HEK293 (cell line): ENCODE measurements around the gene ABCC3.

Experiments used
- BCL11A ChIP-seq: fragments of 450-650 bp; formaldehyde crosslinking; IDR thresholded peaks from 2 replicates; pipeline ENCODE4 v1.5.1; 2016; ENCODE audit warnings: low read depth, missing biosample characterization, missing genetic modification characterization
- EGR2 ChIP-seq: fragments of 450-650 bp; formaldehyde crosslinking; IDR thresholded peaks from 2 replicates; pipeline ENCODE4 v1.5.1; 2016; ENCODE audit warnings: low read depth, missing biosample characterization, missing genetic modification characterization
- KLF10 ChIP-seq: fragments of 450-650 bp; IDR thresholded peaks from 2 replicates; pipeline ENCODE4 v1.5.1; 2018; ENCODE audit warnings: missing biosample characterization, mild to moderate bottlenecking, missing genetic modification characterization
- OSR2 ChIP-seq: fragments of 450-650 bp; formaldehyde crosslinking; IDR thresholded peaks from 2 replicates; pipeline ENCODE4 v1.5.1; 2016; ENCODE audit warnings: missing biosample characterization, missing genetic modification characterization
- RBAK ChIP-seq: fragments of 450-650 bp; formaldehyde crosslinking; IDR thresholded peaks from 2 replicates; pipeline ENCODE4 v1.5.1; 2016; ENCODE audit warnings: missing biosample characterization, missing genetic modification characterization
- YY1 ChIP-seq: fragments of 450-650 bp; formaldehyde crosslinking; IDR thresholded peaks from 2 replicates; pipeline ENCODE4 v1.5.1; 2018; ENCODE audit warnings: missing biosample characterization, missing genetic modification characterization
- YY2 ChIP-seq: fragments of 450-650 bp; formaldehyde crosslinking; IDR thresholded peaks from 2 replicates; pipeline ENCODE4 v1.5.1; 2016; ENCODE audit warnings: missing biosample characterization, missing genetic modification characterization
- ZBTB10 ChIP-seq: fragments of 450-650 bp; formaldehyde crosslinking; IDR thresholded peaks from 2 replicates; pipeline ENCODE4 v1.5.1; 2016; ENCODE audit warnings: missing biosample characterization, missing genetic modification characterization
- ZBTB44 ChIP-seq: fragments of 450-650 bp; IDR thresholded peaks from 2 replicates; pipeline ENCODE4 v1.5.1; 2018; ENCODE audit warnings: missing biosample characterization, mild to moderate bottlenecking, missing genetic modification characterization
- ZBTB48 ChIP-seq: fragments of 450-650 bp; formaldehyde crosslinking; IDR thresholded peaks from 2 replicates; pipeline ENCODE4 v1.5.1; 2016; ENCODE audit warnings: missing biosample characterization, missing genetic modification characterization
- ZEB2 ChIP-seq: fragments of 450-650 bp; formaldehyde crosslinking; IDR thresholded peaks from 2 replicates; pipeline ENCODE4 v1.5.1; 2016; ENCODE audit warnings: missing biosample characterization, missing genetic modification characterization
- ZFP3 ChIP-seq: fragments of 450-650 bp; formaldehyde crosslinking; IDR thresholded peaks from 2 replicates; pipeline ENCODE4 v1.5.1; 2016; ENCODE audit warnings: low read depth, missing biosample characterization, missing genetic modification characterization
- ZNF112 ChIP-seq: fragments of 450-650 bp; formaldehyde crosslinking; IDR thresholded peaks from 2 replicates; pipeline ENCODE4 v1.5.0; 2017; ENCODE audit warnings: missing biosample characterization, missing genetic modification characterization
- ZNF114 ChIP-seq: fragments of 450-650 bp; formaldehyde crosslinking; IDR thresholded peaks from 2 replicates; pipeline ENCODE4 v1.5.0; 2017; ENCODE audit warnings: missing biosample characterization, missing genetic modification characterization
- ZNF146 ChIP-seq: fragments of 450-650 bp; formaldehyde crosslinking; IDR thresholded peaks from 2 replicates; pipeline ENCODE4 v1.5.1; 2016; ENCODE audit warnings: missing biosample characterization, missing genetic modification characterization
- ZNF2 ChIP-seq: fragments of 450-650 bp; formaldehyde crosslinking; IDR thresholded peaks from 2 replicates; pipeline ENCODE4 v1.5.1; 2016; ENCODE audit warnings: missing biosample characterization, missing genetic modification characterization
- ZNF221 ChIP-seq: fragments of 450-650 bp; formaldehyde crosslinking; IDR thresholded peaks from 2 replicates; pipeline ENCODE4 v1.5.1; 2017; ENCODE audit warnings: missing biosample characterization, missing genetic modification characterization, borderline replicate concordance
- ZNF274 ChIP-seq, 2 experiments: fragments of 200-500 bp in 1 of 2; fragments of 450-650 bp in 1 of 2; sonication (Bioruptor generic) in 1 of 2; formaldehyde crosslinking in 1 of 2; IDR thresholded peaks; 2 replicates each; pipeline versions ENCODE4 v1.5.1 to v1.6.1; 2014 to 2016; ENCODE audit warnings: borderline replicate concordance in 1 of 2, inconsistent platforms in 1 of 2, low read length in 1 of 2, missing biosample characterization in 1 of 2, missing genetic modification characterization in 1 of 2
- ZNF292 ChIP-seq: fragments of 450-650 bp; formaldehyde crosslinking; IDR thresholded peaks from 2 replicates; pipeline ENCODE4 v1.5.1; 2016; ENCODE audit warnings: low read depth, missing biosample characterization, missing genetic modification characterization, borderline replicate concordance
- ZNF335 ChIP-seq: fragments of 450-650 bp; formaldehyde crosslinking; conservative IDR thresholded peaks from 2 replicates; pipeline ENCODE4 v1.5.1; 2016; ENCODE audit warnings: missing biosample characterization, missing genetic modification characterization
- ZNF354C ChIP-seq: fragments of 450-650 bp; formaldehyde crosslinking; IDR thresholded peaks from 2 replicates; pipeline ENCODE4 v1.5.1; 2016; ENCODE audit warnings: missing biosample characterization, missing genetic modification characterization, low read depth, borderline replicate concordance
- ZNF449 ChIP-seq: fragments of 450-650 bp; formaldehyde crosslinking; IDR thresholded peaks from 2 replicates; pipeline ENCODE4 v1.5.1; 2017; ENCODE audit warnings: missing biosample characterization, mild to moderate bottlenecking, missing genetic modification characterization, moderate library complexity
- ZNF48 ChIP-seq: fragments of 450-650 bp; formaldehyde crosslinking; IDR thresholded peaks from 2 replicates; pipeline ENCODE4 v1.5.1; 2016; ENCODE audit warnings: missing biosample characterization, missing genetic modification characterization
- ZNF560 ChIP-seq: fragments of 450-650 bp; formaldehyde crosslinking; IDR thresholded peaks from 2 replicates; pipeline ENCODE4 v1.5.1; 2017; ENCODE audit warnings: missing biosample characterization, missing genetic modification characterization, borderline replicate concordance
- ZNF561 ChIP-seq: fragments of 450-650 bp; IDR thresholded peaks from 2 replicates; pipeline ENCODE4 v1.5.1; 2018; ENCODE audit warnings: missing biosample characterization, missing genetic modification characterization, borderline replicate concordance
- ZNF623 ChIP-seq: fragments of 450-650 bp; formaldehyde crosslinking; IDR thresholded peaks from 2 replicates; pipeline ENCODE4 v1.5.1; 2016; ENCODE audit warnings: missing biosample characterization, missing genetic modification characterization
- ZNF654 ChIP-seq: fragments of 450-650 bp; formaldehyde crosslinking; IDR thresholded peaks from 2 replicates; pipeline ENCODE4 v1.5.1; 2016; ENCODE audit warnings: low read depth, missing biosample characterization, missing genetic modification characterization
- ZNF777 ChIP-seq: fragments of 450-650 bp; formaldehyde crosslinking; IDR thresholded peaks from 2 replicates; pipeline ENCODE4 v1.5.1; 2017; ENCODE audit warnings: missing biosample characterization, missing genetic modification characterization, borderline replicate concordance
- ZNF785 ChIP-seq: fragments of 450-650 bp; formaldehyde crosslinking; IDR thresholded peaks from 2 replicates; pipeline ENCODE4 v1.5.1; 2016; ENCODE audit warnings: missing biosample characterization, missing genetic modification characterization
- TF ChIP-seq, protein P1 (sequence below): fragments of 450-650 bp; formaldehyde crosslinking; conservative IDR thresholded peaks from 2 replicates; pipeline ENCODE4 v1.5.1; 2016; ENCODE audit warnings: low read depth, missing biosample characterization, missing genetic modification characterization

ABCC3 gene

GRCh38 chr17:50638966-50639713, 4.5 kb downstream of the ABCC3 start (continued):
- TF ChIP-seq, protein P1, sequence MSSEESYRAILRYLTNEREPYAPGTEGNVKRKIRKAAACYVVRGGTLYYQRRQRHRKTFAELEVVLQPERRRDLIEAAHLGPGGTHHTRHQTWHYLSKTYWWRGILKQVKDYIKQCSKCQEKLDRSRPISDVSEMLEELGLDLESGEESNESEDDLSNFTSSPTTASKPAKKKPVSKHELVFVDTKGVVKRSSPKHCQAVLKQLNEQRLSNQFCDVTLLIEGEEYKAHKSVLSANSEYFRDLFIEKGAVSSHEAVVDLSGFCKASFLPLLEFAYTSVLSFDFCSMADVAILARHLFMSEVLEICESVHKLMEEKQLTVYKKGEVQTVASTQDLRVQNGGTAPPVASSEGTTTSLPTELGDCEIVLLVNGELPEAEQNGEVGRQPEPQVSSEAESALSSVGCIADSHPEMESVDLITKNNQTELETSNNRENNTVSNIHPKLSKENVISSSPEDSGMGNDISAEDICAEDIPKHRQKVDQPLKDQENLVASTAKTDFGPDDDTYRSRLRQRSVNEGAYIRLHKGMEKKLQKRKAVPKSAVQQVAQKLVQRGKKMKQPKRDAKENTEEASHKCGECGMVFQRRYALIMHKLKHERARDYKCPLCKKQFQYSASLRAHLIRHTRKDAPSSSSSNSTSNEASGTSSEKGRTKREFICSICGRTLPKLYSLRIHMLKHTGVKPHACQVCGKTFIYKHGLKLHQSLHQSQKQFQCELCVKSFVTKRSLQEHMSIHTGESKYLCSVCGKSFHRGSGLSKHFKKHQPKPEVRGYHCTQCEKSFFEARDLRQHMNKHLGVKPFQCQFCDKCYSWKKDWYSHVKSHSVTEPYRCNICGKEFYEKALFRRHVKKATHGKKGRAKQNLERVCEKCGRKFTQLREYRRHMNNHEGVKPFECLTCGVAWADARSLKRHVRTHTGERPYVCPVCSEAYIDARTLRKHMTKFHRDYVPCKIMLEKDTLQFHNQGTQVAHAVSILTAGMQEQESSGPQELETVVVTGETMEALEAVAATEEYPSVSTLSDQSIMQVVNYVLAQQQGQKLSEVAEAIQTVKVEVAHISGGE (tag by site-specific recombination), result no peak
- TF ChIP-seq KLF10 (no peak), ZBTB10 (tag by site-specific recombination) (0 out of 2 replicates have a peak, but pooled peaks have one; percentile 30), ZNF274 (IDR thresholded peaks at IDR 0.05; ENCODE audit: low read length) (no peak), ZNF274 (tag by site-specific recombination; IDR thresholded peaks at IDR 0.05; ENCODE audit: borderline replicate concordance) (no peak), ZNF146 (tag by site-specific recombination) (no peak), OSR2 (tag by site-specific recombination) (peak; percentile 60), ZNF561 (tag by site-specific recombination) (no peak), ZNF221 (no peak), ZNF48 (tag by site-specific recombination) (no peak), BCL11A (tag by site-specific recombination) (no peak), ZEB2 (peak; percentile 87), ZNF114 (tag by site-specific recombination) (no peak), ZNF292 (tag by site-specific recombination) (no peak), ZNF623 (tag by site-specific recombination) (no peak), ZNF354C (tag by site-specific recombination) (no peak), ZNF335 (tag by site-specific recombination) (0 out of 2 replicates have a peak, but pooled peaks have one; percentile 31), YY2 (no peak), ZNF654 (tag by site-specific recombination) (no peak), RBAK (tag by site-specific recombination) (no peak), ZNF560 (tag by site-specific recombination) (no peak), ZBTB48 (tag by site-specific recombination) (peak; percentile 83), ZNF2 (tag by site-specific recombination) (no peak), ZBTB44 (no peak), ZNF112 (tag by site-specific recombination) (no peak), ZNF785 (no peak), YY1 (tag by site-specific recombination) (no peak), ZFP3 (tag by site-specific recombination) (no peak), ZNF777 (no peak), EGR2 (tag by site-specific recombination) (peak; percentile 31; the same call in 1 of the 2 replicates), ZNF449 (tag by site-specific recombination) (no peak)
